Measurements from ENCODE around the gene BICDL2.

- TF ChIP-seq CTCF (IDR thresholded peaks at IDR 0.05), result peak; percentile 38 to 96 (median 72)
- no peak for TF ChIP-seq POLR2A (IDR thresholded peaks at IDR 0.05)
- TF ChIP-seq POLR2AphosphoS5 (IDR thresholded peaks at IDR 0.05), result no peak
- no peak for TF ChIP-seq EP300 (IDR thresholded peaks at IDR 0.05)
Observed at GRCh38 chr16:2983706-2984136, 53.0 kb downstream of the BICDL2 start.
